Omental fat pad (tissue), 4 donors: ENCODE measurements around the gene TPM3. TPM values are rescaled to one million over a fixed set of nuclear protein-coding genes. Genes with fewer than 3 reads are reported as not detected.
"Not testable (repeated sequence)": the region's sequence is repeated elsewhere in the genome, so short reads cannot be mapped to it uniquely, and the experiment has no call there.

Experiments used
- ATAC-seq: fragments of 150-250 bp; one replicate; pipeline ENCODE4 v1.9.1; 2016; ENCODE audit warnings: mild to moderate bottlenecking, moderate library complexity; ENCODE audit not compliant: low FRiP score
- DNase-seq: peaks from one replicate; pipeline ENCODE4 v3.0.0-alpha.2; 2019; ENCODE audit warnings: low spot score
- total RNA-seq, 4 donors: library from RNA; depleted of rRNA; stranded (reverse); fragments of >200 nt; gene quantifications; one replicate each; pipeline ENCODE4 v1.1.0, GENCODE V29; 2016
- TF ChIP-seq, protein P1 (sequence below), 3 donors: fragments of 450-650 bp; IDR thresholded peaks; one replicate each; pipeline ENCODE4 v1.5.1; 2016 to 2017; ENCODE audit warnings: antibody characterized with exemption in 3 of 3, mild to moderate bottlenecking in 3 of 3, moderate library complexity in 2 of 3

The TPM3 gene
- total RNA-seq, 4 donors from 2014 or later: 285 to 611 (median 352) TPM

DNA sequence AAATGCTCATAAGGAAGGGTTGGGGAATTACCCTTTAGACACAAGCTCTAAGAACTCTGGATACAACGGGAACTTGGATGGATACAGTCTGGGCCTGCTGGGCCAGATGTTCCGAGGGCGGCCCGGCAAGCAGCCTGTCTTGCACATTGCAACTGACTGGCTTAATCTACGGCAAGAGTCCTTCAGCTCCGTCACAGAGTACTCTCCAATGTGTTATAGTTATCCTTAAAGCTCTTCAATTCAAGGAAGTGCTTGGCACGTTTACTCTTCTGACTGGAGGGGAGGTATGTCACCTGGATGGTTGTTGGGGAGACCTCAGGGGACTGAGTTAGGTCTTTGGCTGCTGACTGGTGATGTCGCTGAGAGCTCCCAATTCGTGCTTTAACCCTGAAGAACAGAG lies 15.4 kb upstream of the TPM3 start:
- ATAC-seq (no peak), DNase-seq (no peak)
- TF ChIP-seq, protein P1, sequence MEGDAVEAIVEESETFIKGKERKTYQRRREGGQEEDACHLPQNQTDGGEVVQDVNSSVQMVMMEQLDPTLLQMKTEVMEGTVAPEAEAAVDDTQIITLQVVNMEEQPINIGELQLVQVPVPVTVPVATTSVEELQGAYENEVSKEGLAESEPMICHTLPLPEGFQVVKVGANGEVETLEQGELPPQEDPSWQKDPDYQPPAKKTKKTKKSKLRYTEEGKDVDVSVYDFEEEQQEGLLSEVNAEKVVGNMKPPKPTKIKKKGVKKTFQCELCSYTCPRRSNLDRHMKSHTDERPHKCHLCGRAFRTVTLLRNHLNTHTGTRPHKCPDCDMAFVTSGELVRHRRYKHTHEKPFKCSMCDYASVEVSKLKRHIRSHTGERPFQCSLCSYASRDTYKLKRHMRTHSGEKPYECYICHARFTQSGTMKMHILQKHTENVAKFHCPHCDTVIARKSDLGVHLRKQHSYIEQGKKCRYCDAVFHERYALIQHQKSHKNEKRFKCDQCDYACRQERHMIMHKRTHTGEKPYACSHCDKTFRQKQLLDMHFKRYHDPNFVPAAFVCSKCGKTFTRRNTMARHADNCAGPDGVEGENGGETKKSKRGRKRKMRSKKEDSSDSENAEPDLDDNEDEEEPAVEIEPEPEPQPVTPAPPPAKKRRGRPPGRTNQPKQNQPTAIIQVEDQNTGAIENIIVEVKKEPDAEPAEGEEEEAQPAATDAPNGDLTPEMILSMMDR (IDR thresholded peaks at IDR 0.05): no peak

DNA sequence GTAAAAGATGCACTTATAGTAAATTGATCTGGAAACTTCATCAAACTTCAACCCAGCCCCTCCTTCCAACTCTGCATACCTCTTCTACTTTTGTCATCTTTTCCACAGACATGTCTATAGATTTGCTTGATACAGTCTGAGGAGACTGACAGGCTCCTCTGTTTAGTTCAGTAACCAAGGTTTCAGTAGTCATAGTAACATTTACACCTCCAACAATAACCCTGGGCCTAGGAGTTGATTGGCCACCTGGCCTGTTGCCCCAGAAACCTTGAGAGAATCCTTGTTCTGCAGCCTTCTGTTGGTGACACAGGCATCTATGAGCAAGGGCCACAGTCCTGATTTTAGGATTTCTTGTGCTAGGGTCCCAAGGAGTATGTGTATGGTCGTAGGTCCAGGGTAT lies 14.3 kb upstream of the TPM3 start, which contains the start of gene CFAP141:
Gene CFAP141, minus strand, starts transcription at position 138 of the 400 bp plus-strand sequence. Its CDS starts 26 bp downstream, at position 112.
- TF ChIP-seq, protein P1 (IDR thresholded peaks at IDR 0.05): no peak
- no peak for DNase-seq
- no peak for ATAC-seq

DNA sequence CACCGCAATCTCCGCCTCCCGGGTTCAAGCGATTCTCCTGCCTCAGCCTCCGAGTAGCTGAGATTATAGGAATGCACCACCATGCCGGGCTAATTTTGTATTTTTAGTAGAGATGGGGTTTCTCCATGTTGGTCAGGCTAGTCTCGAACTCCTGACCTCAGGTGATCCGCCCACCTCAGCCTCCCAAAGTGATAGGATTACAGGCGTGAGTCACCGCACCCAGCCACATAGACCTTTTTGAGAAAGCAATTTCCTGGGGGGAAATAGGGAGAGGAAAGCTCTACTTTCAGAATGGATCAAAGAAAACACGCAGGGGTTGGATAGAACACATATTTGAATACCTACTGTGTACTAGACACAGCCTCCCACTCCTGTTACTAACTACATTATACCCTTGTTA lies 13.9 kb upstream of the TPM3 start:
- ATAC-seq, DNase-seq: not testable (repeated sequence)

DNA sequence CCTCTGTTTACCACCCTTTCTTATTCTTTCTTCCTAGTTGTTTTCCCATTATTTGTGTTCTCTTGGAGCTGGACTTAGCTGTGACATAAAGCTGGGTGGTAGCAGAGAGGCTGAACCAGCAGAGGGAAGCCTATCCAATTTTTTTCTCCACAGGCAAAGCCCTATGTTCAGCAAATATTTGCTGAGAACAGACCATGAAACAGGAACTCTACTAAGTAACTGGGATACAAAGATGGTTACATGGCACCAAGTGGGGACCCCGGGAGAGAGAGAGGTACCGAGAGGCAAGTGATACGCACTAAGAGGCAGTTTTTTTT lies 7.6 kb upstream of the TPM3 start:
- DNase-seq (no peak), ATAC-seq (no peak)
- TF ChIP-seq, protein P1 (IDR thresholded peaks at IDR 0.05): no peak

DNA sequence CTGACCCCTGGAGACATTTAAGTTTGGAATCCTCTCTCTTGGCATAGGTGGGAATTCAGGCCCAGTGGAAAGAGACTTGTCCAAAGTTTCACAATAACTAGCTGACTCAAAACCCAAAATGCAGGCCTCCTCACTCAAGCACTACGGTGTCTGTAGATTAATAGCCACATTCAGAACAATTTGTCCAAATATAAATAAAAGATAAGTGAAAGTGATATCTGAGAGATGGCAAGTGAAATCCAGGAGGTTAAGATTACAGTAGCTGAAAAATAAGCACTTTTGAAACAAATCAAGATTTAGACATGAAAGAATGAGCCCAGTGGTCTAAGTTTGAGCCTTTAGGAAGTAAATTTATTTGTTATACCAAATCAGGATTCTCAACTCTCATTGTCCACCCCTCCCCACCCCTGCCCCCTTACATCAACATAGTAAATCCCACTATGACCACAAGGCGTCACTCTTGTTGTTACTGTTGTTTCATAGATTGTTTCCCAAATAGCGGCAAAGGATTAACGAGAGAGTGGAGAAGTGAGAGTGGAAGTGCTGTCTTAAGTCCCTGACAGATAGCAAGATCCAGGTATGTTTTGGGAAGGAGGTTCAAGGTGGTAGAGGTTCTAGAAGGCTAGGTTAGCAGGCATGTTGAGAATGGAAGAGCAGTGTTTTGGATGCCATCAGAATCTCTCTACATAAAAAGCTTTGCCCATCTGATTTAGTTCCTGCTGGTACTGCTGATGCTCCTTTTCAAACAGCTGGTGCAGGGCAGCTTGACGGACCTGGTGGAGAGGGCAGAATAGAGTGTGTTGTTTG lies 7.1 kb upstream of the TPM3 start:
- TF ChIP-seq, protein P1 (IDR thresholded peaks at IDR 0.05): no peak
- peak; percentile 61 for ATAC-seq
- no peak for DNase-seq

DNA sequence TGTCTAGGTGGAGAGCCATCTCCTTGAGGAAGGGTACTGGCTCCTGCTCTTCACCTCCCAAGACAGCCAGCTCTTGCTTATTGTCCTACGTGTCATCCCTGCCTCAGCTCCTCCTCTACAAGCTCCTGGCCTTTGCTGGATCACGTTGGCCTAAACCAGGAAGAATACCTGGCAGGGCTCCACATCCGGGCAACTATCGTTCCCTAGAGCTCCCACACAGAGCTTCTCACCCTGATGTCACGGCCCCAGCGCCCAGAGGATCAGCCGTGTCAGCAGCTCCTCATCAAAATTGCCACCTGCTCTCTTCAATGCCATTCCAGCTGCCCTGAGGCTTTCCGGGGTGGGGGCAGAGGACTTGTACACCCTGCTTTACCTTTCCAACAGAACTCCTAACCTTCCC lies 1.9 kb upstream of the TPM3 start:
- TF ChIP-seq, protein P1 (IDR thresholded peaks at IDR 0.05): no peak
- DNase-seq (no peak), ATAC-seq (no peak)

DNA sequence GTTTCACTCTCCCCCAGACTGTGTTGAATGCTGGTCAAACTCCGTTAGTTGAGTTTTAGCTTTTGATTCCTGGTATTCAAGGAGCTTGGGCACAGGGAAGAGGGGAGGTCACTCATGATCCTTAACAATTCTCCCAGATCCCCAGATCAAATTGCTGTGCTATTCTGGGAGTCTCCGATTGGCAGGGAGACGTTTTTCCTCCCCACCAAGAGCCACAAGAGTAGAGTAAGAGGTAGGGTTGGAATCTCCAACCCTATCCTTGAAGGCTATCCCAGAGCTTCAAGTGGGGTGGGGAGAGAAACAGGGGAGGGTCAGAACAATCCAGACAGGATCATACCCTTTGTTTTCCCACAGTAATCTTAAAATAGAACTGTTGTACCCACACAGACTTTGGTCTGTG lies 576 bp upstream of the TPM3 start:
- TF ChIP-seq, protein P1 (IDR thresholded peaks at IDR 0.05): no peak
- no peak for ATAC-seq
- no peak for DNase-seq
